ENCODE measurements around the gene FGF12.
"Not testable (repeated sequence)": the region's sequence is repeated elsewhere in the genome, so short reads cannot be mapped to it uniquely, and the experiment has no call there.

Gene FGF12

DNA sequence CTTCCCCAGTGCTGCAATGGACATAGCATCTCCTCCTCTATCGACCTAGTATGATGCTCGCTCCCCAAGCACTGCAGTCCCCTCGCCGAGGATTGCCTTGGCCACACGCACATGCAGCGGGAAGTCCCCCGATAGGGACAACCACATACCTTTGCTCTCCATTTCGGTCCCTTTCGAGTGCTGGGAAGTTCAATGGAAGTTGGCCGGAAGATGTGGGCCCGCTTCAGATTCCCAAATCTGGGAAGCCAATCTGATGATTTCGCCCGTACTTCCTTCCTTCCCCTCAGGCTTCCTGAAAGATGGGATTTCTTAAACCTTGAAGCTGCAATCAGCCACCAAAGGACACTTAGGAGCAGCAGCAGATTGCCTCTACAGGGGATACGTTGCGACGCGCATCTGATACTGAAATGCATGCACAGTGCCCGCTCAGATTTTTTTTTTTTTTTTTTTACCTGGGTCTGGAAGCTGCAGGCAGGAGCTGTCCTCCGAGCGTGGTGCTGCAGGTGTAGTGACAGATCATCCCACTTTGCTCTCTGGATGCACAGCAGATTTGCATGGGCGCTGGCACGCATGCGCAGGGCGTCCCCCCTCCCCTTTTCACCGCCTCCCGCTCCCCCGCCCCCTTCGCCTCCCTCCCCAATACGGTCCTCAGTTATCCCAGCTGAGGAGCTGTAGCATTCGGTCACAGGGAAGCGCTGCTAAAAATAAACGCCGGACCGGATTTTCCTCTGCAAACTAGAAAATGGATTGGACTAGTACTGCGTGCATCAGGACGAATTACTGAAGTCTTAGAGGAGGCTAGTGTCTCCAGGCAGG is at the start of gene FGF12:
TSS of gene FGF12 (minus strand) at position 510 of the 816 bp plus-strand sequence.
- no peak for DNase-seq (ENCODE audit: low read depth in 2 of 2)

DNA sequence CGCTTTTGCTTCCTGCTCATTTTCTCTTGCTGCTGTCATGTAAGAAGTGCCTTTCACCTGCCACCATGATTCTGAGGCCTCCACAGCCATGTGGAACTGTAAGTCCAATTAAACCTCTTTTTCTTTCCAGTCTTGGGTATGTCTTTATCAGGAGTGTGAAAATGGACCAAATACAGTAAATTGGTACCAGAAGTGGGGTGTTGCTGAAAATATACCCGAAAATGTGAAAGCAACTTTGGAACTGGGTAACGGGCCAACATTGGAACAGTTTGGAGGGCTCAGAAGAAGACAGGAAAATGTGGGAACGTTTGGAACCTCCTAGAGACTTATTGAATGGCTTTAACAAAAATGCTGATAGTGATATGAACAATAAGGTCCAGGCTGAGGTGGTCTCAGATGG is 47.0 kb upstream of the FGF12 start:
- DNase-seq (ENCODE audit: low read depth in 2 of 2) = not testable (repeated sequence)

DNA sequence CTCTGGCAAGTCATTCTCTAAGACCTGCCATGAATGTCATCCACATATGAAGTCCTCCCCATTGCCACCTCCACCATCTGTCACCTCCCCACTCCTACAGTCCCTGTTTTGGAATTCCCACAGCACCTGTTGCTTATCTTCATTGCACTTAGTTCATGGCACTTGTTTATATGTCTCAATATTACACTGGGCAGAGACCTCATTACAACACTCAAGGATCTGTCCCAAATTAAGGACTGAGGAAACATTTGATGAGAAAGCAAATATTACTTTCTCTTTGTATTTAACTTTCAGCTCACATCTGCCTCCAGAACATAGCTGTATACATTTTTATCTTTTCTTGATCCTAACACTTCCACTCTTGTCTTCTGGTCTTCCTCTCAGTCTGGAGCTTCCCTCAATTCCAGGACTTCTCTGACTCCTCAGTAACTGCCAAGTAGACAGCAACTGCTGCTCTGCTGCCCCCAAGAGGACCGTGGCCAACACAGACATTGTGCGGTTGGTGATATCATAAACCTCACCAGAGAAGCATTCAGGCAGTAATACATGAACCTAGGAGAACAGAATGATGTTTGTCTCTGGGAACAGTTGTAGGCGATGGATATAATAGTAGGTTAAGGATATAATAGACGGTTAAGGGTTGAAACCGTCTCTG is 45.0 kb upstream of the FGF12 start:
- DNase-seq (ENCODE audit: low read depth in 2 of 2) = no peak

DNA sequence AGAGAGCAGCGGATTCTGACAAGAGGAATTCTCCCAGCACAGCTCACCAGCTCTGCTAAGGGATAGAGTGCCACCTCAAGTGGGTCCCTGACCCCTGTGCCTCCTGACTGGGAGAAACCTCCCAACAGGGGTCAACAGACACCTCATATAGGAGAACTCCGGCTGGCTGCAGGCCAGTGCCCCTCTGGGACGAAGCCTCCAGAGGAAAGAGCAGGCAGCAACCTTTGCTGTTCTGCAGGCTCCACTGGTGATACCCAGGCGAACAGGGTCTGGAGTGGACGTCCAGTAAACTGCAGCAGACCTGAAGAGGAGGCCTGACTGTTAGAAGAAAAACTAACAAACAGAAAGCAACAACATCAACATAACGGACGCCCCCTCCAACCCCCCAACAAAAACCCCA is 31.3 kb upstream of the FGF12 start:
- DNase-seq (ENCODE audit: low read depth in 2 of 2) = no peak

DNA sequence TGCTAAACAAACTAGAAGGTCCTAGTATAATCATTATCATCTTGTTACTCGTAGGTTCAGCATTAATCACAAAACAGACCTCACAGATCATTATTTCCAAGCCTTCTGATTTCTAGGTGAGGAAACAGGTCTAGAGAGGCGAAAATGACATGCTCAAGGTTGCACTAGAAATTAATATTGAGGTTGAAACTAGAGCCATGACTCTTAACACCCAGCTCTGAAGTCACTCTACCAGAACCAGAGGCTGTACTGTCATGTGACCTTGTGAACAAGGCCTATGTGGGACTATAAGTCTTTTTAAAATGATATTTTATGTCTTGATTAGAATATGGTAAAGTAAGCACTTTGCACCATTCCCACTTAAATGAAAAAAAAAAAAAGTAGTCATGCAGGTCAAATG is 23.8 kb upstream of the FGF12 start:
- DNase-seq (ENCODE audit: low read depth in 2 of 2) = no peak

DNA sequence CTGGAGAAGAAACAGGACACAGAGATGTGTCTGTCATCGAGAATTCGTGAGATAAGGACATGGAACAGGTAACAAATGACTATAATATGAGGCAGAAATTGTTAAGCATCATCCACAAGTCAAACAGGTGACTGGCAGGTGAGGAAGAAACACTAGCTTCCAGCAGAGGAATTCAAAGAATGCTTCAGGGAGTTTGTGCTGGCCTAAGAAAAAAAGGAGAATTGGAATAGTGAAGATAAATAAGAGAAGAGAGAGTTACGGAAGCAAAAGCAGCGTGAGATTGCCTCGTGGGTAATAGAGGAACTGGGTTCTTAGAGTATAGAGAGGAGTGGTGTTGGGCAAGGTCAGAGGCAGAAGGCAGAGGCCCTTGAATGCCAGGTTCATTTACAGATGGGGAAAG is 22.9 kb upstream of the FGF12 start:
- no peak for DNase-seq (ENCODE audit: low read depth in 2 of 2)

DNA sequence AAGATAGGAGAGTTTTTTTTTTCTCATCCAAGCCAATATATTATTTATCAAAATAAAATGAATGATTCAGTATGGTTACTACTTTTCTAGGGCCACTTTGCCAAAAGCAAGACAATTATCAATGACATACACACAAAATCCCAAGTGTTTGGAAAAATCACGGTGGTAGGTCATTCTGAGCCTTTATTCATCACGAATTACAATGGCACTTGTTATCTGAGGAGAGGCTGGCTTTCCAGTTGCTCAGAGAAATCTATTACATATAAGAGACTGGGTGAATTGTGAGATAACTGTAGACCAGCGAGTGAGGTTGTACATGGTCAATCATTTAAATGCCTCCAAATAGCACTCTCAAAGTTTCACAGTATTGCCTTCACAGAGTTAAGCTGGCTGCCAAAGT is 20.4 kb upstream of the FGF12 start:
- no peak for DNase-seq (ENCODE audit: low read depth in 2 of 2)

DNA sequence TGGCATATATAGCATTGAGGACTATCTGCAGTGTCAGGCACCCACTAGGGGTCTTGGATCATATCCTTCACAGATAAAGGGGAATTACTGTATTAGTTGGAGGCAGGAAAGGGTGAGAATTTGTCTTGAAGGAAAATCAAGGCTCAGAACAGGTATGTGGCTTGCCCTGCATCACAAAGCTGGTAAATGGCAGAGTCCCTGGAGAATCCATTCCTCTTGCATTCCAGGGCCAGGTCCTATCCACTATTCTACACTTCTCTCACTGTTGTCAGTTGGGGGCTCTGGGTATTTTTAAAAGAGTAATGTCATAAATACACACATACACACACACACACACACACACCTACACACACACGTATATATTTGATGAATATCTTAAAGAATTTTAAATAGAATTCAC is 19.8 kb upstream of the FGF12 start:
- DNase-seq (ENCODE audit: low read depth in 2 of 2) = no peak

DNA sequence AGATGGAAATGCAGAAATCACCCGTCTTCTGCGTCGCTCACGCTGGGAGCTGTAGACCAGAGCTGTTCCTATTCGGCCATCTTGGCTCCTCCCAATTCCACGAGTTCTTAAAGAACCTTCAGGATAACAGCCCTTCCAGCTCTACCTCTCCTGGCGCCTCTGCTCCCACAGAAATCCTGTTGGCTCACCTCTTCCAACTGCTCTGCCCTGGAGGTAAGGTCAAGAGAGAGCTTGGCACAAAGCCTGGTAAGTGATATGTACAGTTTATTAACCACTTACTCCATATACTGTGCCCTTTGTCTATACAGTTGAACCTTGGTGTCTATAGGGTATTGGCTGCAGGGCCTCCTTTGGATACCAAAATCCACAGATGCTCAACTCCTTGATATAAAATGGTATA is 17.8 kb upstream of the FGF12 start:
- no peak for DNase-seq (ENCODE audit: low read depth in 2 of 2)

DNA sequence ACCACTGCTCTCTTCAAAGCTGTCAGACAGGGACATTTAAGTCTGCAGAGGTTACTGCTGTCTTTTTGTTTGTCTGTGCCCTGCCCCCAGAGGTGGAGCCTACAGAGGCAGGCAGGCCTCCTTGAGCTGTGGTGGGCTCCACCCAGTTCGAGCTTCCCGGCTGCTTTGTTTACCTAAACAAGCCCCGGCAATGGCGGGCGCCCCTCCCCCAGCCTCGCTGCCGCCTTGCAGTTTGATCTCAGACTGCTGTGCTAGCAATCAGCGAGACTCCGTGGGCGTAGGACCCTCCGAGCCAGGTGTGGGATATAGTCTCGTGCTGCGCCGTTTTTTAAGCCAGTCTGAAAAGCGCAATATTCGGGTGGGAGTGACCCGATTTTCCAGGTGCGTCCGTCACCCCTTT is 17.3 kb upstream of the FGF12 start:
- DNase-seq (ENCODE audit: low read depth in 2 of 2) = not testable (repeated sequence)

DNA sequence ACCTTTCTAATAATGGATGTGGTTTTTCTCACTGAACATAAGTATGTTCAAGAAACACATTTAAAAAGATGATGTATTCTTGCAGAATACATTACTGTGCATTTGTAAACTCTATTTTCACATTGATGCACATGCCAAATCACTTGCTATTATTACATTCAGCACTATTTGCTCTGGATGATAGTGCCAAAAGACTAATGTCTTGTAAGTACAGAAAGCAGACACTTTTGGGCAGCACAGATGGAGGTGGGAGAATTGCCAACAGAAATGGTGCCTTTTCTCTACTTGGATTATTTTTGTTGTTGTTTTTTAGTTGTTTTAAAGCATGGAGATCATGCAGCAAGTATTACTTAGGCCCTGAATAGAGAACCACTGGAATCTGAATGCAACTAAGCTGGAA is 10.2 kb upstream of the FGF12 start:
- no peak for DNase-seq (ENCODE audit: low read depth in 2 of 2)

DNA sequence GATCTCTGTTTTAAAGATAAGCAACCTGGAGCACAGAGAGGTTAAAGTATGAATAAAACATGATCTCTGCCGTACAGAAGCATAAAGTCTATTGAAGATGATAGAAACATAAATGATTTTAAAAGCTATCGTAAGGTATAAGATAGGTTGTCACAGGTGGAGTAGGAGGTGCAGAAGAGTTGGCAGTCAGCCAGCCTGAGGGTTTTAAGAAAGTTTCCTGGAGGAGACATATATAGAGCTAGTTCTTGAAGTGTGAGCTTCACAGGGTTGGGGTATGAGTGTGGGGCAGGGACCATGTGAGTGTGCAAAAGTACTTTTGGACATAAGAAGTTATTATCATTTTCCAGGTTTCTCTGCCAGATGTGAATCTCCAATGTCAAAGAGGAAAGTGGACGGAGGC is 3.9 kb upstream of the FGF12 start:
- DNase-seq (ENCODE audit: low read depth in 2 of 2) = no peak

DNA sequence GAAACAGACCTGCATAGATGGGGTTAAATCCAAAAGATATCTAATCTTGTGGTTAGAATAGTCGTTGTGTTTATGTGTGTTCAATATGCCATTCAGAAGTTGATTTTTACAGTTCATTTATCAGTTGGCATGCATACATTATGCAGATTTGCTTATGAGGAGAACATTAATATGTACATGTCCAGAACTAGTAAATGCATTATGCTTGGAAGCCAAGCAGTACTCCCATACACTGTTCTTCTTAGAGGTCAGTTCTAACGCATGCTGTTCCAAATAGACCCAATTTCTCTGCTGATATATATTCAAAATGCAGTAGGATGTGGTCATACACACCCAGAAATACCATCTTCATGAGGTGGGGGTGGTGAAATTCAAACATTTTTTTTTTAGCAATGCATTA is 956 bp downstream of the FGF12 start:
- no peak for DNase-seq (ENCODE audit: low read depth in 2 of 2)

DNA sequence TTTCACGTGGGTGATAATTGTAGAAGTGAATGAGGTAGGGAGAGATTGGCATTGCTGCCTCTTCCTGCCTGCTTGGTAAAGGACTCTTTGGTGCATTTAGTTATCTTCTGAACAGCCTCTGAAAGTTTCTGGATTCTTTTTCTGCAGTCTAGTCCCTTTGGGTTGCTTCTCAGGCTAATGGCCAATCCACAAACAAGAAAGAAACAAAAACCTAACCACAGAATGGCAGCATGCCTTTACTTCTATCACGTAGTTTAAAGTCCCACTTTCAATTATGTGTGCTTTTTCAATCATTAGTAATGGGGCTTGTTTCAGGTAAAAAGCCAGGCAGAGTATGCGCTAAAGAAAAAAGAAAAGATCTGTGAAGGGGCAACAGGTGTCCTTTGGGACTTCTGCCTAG is 7.4 kb downstream of the FGF12 start:
- no peak for DNase-seq (ENCODE audit: low read depth in 2 of 2)

DNA sequence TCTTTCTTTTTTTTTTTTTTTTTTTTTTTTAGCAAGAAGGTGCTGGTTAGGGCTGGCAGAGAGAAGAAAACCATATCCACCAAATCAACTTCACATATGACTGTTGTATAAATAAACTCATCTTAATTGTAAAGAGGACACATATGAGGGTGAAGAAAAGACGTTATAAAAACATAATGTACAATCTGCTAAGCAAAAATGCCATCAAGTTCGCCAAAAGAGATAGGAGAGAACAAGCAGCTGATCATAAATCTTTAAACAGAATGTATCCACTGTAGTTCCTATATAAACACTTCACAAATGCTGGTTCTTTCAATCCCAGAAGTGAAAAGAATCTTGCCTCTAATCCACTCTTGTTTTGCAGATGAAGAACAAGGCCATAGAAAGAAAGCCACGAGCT is 9.2 kb downstream of the FGF12 start:
- DNase-seq (ENCODE audit: low read depth in 2 of 2) = no peak

DNA sequence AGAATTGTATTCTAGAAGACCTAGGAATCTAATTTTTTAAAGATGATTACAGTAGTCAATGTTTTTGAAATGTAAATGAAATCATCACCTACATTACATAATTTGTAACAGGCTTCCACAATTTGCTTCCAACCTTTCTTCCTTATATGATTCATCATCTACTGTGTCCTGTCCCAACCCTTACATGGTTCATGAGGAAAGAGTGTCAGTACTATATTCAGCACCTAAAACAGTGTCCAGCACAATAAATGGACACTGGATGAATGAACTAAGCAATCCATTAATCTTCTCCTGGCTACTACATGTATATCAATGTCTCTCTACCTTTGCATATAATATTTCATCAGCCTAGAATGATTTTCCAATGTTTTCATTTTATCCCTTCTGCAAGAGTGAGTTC is 12.2 kb downstream of the FGF12 start:
- no peak for DNase-seq (ENCODE audit: low read depth in 2 of 2)

DNA sequence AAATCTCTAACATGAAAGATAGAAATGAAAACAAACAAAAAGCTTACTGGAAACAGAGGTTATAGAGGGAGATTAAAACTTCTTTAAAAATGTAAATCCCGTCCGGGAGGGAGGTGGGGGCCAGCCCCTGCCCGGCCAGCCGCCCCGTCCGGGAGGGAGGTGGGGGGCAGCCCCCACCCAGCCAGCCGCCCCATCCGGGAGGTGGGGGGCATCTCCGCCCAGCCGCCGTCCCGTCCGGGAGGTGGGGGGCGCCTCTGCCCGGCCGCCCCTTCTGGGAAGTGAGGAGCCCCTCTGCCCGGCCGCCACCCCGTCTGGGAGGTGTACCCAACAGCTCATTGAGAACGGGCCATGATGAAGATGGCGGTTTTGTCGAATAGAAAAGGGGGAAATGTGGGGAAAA is 16.2 kb downstream of the FGF12 start:
- not testable (repeated sequence) for DNase-seq (ENCODE audit: low read depth in 2 of 2)

DNA sequence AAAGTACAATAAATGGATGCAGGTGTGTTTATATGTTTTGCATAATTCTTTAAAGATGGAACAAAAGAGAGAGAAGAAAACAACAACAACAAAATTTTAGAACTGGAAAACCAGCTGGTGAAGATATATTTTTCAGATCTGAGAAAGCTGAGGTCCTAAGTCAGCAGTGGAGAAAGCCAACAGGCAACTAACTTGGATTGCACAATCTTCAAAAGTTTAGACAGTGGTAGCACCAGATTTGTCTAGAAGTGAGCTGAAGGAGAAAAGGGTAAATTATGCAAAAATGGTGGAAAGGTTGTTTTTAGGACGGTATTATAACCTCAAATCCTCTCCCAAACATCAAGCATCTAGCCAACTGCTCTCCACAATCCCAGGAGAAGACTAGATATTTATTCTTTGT is 17.0 kb downstream of the FGF12 start:
- no peak for DNase-seq (ENCODE audit: low read depth in 2 of 2)

DNA sequence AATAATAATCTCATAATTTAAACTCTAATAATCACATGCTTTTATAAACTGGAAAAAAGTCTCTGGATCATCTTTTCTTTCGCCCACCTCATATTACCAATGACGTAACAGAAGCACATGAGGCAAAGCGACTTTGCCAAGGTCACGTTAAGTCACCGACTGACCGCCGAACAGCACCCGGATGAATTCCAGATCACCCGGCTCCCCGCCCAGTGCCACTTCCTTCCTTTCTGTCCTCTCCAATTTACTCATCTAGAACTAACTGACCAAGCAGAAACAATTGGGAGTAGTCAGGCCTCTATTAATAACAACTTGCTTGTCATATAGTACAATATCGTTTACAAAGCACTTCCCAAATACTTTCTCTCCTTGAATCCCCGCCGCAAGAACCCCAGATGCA is 21.1 kb downstream of the FGF12 start:
- no peak for DNase-seq (ENCODE audit: low read depth in 2 of 2)

DNA sequence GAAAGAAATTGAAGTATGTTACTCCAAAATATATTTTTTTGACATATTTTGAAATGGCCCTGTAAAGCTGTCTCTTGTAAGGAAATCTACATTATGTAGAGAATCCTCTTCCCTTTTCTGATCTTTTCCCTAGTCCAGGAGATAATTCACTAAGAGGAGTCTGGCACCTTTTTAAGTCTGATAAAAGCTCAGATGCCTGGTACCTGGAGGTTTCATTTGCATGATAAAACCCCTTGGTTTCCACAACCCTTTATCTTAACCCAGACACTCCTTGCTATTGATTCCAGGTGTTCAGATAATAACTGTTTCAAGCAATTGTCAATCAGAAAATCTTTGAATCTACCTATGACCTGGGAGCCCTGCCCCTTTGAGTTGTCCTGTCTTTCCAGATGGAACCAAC is 26.5 kb downstream of the FGF12 start:
- no peak for DNase-seq (ENCODE audit: low read depth in 2 of 2)

DNA sequence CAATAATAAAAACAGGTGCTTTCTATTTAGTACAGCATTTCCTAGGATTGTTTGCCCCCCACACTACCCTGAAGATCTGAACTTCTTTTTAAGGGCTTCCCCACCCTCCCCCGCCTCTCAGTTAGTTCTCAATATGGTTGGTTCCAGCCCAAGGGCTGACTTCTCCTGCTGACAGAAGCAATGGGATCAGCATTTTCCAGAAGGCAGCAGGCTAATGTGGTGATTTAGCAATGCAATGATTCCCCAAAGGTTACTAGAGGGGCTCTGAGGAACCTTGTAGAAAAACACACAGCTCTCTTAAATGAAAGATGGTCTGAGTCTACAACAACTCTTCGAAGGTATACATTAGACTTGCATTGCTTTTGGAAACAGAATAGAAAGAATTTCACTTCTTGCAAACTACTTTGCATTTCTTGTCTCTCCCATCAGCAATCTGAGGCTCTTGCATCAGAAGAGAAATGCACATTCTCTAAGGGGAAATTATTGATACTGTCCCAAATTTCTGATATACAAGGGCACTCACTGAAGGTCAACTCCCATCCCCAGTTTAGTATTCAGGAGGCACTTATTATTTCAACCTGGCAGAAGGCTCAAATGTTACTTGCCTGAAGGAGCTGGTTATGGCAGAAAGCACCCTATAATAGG is 30.3 kb downstream of the FGF12 start:
- DNase-seq (ENCODE audit: low read depth in 2 of 2) = no peak

DNA sequence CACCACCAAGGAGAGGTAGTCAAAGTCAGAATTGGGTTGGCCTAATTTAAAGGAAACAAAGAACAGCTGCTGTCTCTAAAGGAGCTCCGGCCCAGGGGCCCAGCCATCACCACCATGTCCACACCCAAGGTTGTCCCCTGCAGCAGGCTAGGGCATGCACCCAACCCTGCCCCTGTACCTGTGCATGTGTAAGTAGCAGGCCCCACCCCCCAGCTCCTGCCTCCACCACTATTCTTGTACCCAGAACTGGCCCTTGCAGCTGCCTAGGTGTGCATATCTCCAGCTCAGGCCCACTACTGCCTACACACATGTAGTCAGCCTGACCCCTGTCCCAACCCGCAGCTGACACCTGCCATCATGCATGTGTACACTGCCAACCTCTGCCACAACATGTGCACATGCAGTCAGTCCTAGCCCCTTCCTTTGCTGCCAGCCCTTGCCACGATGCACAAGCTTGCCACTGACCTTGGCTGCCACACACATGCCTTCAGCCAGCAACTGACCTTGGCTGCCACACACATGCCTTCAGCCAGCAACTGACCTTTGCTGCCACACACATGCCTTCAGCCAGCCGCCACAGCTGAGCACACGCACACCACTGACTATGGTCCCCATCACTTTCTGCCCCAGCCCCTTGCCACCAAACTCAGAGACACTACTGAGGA is 39.7 kb downstream of the FGF12 start:
- no peak for DNase-seq (ENCODE audit: low read depth in 2 of 2)

DNA sequence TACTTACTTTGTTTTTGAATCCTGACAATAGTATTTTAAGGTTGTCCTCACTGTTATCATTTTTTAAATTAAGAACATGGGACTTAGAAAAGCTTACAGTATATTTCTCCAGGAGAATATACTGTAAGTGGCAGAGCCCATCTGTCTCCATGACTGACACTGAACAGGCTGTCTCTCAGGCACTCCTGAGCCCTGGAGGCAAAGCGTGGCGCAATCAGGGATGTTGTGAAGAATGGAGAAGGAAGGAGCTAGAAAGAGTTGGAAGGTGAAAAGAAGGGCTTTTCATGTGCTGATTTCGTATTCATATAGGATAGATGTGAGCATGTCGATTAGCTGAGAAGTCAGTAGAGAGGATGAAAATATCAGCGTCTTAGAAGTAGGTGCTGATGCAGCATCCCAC is 41.5 kb downstream of the FGF12 start:
- no peak for DNase-seq (ENCODE audit: low read depth in 2 of 2)
